HCT116 (cell line): ENCODE data around the gene CCDC127. TPM values are rescaled to one million over a fixed set of nuclear protein-coding genes. Genes with fewer than 3 reads are reported as not detected.

Experiments used
- ATAC-seq: fragments of 200-7000 bp; cut with Tn5 transposase; 2 replicates; pipeline ENCODE4 v1.9.1; 2020; ENCODE audit warnings: mild to moderate bottlenecking, moderate library complexity
- BruUV-seq: library from RNA; stranded (reverse); fragments of 400-500 nt; replicated peaks from 2 replicates; lab custom pipeline; 2021; lab: Mats Ljungman, UMichigan
- CTCF ChIA-PET: fragments of 300-600 bp; sonication (Branson Sonifier 250); formaldehyde crosslinking; loops from one replicate; lab custom pipeline; 2021; ENCODE audit warnings: antibody characterized with exemption; lab: Charles Lee
- POLR2A ChIA-PET: fragments of 300-600, 350-600 bp; sonication (Branson Sonifier 250); formaldehyde crosslinking; loops from one replicate; lab custom pipeline; 2021; ENCODE audit warnings: antibody characterized with exemption; lab: Charles Lee
- RAD21 ChIA-PET, 2 experiments: fragments of 300-600 bp; sonication (Branson Sonifier 250); formaldehyde crosslinking; loops; one replicate each; lab custom pipeline; 2023; ENCODE audit warnings: low total read pairs in 2 of 2; ENCODE audit not compliant: uncharacterized antibody in 2 of 2, unreplicated experiment in 2 of 2, low non-redundant PET in 1 of 2; lab: Charles Lee
- DNase-seq: peaks from one replicate; pipeline ENCODE4 v3.0.0-alpha.2; 2010; ENCODE audit warnings: low read depth, low spot score
- H2AFZ ChIP-seq: fragments of 200-600 bp; shearing (Covaris generic), sonication (generic); 2 replicates; pipeline ENCODE4 v1.6.1; 2017; ENCODE audit warnings: low read depth, mixed run types, mixed read lengths, antibody characterized with exemption, low read length; ENCODE audit not compliant: poor library complexity, severe bottlenecking
- H3K27ac ChIP-seq: 2 replicates; pipeline ENCODE4 v1.5.1; 2012; ENCODE audit warnings: low read depth, low read length
- H3K27me3 ChIP-seq: fragments of 200-600 bp; sonication (generic); 2 replicates; pipeline ENCODE4 v1.6.1; 2016; ENCODE audit warnings: mixed run types, low read length, mixed read lengths; ENCODE audit not compliant: insufficient read depth
- H3K36me3 ChIP-seq, 2 experiments: fragments of 200-500 bp in 1 of 2; fragments of 200-600 bp in 1 of 2; sonication (Bioruptor generic) in 1 of 2; sonication (generic) in 1 of 2; 2 replicates each; pipeline versions ENCODE4 v1.5.1 to v1.6.1; 2014 to 2016; ENCODE audit warnings: low read length in 2 of 2, inconsistent platforms in 1 of 2, mixed read lengths in 1 of 2, mixed run types in 1 of 2; ENCODE audit not compliant: insufficient read depth in 2 of 2, control insufficient read depth in 1 of 2
- H3K4me1 ChIP-seq, 2 experiments: fragments of 200-600 bp in 1 of 2; sonication (generic) in 1 of 2; 2 replicates each; pipeline versions ENCODE4 v1.5.1 to v1.6.1; 2012 to 2017; ENCODE audit warnings: low read length in 2 of 2, inconsistent platforms in 1 of 2, mild to moderate bottlenecking in 1 of 2, mixed read lengths in 1 of 2, mixed run types in 1 of 2, moderate library complexity in 1 of 2; ENCODE audit not compliant: insufficient read depth in 2 of 2, control insufficient read depth in 1 of 2
- H3K4me2 ChIP-seq: fragments of 200-600 bp; sonication (generic); 2 replicates; pipeline ENCODE4 v1.6.1; 2017; ENCODE audit warnings: mixed run types, low read length, mixed read lengths
- H3K4me3 ChIP-seq, 2 experiments: fragments of 200-600 bp in 1 of 2; sonication (generic) in 1 of 2; replicated peaks in 1 of 2; 2 replicates each; pipeline ENCODE4 v1.5.1; 2011 to 2016; ENCODE audit warnings: low read length in 2 of 2, control low read depth in 1 of 2, low read depth in 1 of 2, mild to moderate bottlenecking in 1 of 2, mixed read lengths in 1 of 2, mixed run types in 1 of 2
- H3K79me2 ChIP-seq: fragments of 200-600 bp; sonication (generic); 2 replicates; pipeline ENCODE4 v1.6.1; 2017; ENCODE audit warnings: mild to moderate bottlenecking, mixed run types, low read length, moderate library complexity, mixed read lengths; ENCODE audit not compliant: insufficient read depth
- H3K9ac ChIP-seq: fragments of 200-600 bp; sonication (generic); 2 replicates; pipeline ENCODE4 v1.6.1; 2016; ENCODE audit warnings: low read length, mixed read lengths
- H3K9me2 ChIP-seq: fragments of 200-600 bp; sonication (generic), shearing (Covaris generic); 2 replicates; pipeline ENCODE4 v1.6.1; 2017; ENCODE audit warnings: mixed run types, mild to moderate bottlenecking, moderate library complexity; ENCODE audit not compliant: insufficient read depth
- H3K9me3 ChIP-seq, 2 experiments: fragments of 200-500 bp in 1 of 2; fragments of 200-600 bp in 1 of 2; sonication (Bioruptor generic) in 1 of 2; sonication (generic) in 1 of 2; 2 replicates each; pipeline ENCODE4 v1.6.1; 2014 to 2017; ENCODE audit warnings: low read length in 2 of 2, mixed read lengths in 2 of 2, inconsistent platforms in 1 of 2, low read depth in 1 of 2, mild to moderate bottlenecking in 1 of 2, mixed run types in 1 of 2, moderate library complexity in 1 of 2; ENCODE audit not compliant: control insufficient read depth in 1 of 2, insufficient read depth in 1 of 2
- H4K20me1 ChIP-seq: fragments of 200-600 bp; sonication (generic), shearing (Covaris generic); 2 replicates; pipeline ENCODE4 v1.6.1; 2017; ENCODE audit warnings: mixed run types, mild to moderate bottlenecking, moderate library complexity; ENCODE audit not compliant: insufficient read depth
- CEBPB ChIP-seq: IDR thresholded peaks from 2 replicates; pipeline ENCODE4 v1.6.1; 2012; ENCODE audit warnings: low read depth
- CTCF ChIP-seq, 3 experiments: fragments of 200-600 bp in 1 of 3; sonication (generic) in 1 of 3; IDR thresholded peaks in 2 of 3; conservative IDR thresholded peaks in 1 of 3; 2 replicates each; pipeline ENCODE4 v1.5.1; 2012 to 2017; ENCODE audit warnings: low read depth in 2 of 3, low read length in 2 of 3, antibody characterized with exemption in 1 of 3, borderline replicate concordance in 1 of 3, control low read depth in 1 of 3, mild to moderate bottlenecking in 1 of 3, mixed read lengths in 1 of 3, mixed run types in 1 of 3, moderate library complexity in 1 of 3; ENCODE audit not compliant: insufficient read depth in 1 of 3
- EGR1 ChIP-seq: IDR thresholded peaks from 2 replicates; pipeline ENCODE4 v1.6.1; 2012; ENCODE audit warnings: low read depth
- FOSL1 ChIP-seq: IDR thresholded peaks from 2 replicates; pipeline ENCODE4 v1.6.1; 2012; ENCODE audit warnings: low read depth
- JUND ChIP-seq: IDR thresholded peaks from 2 replicates; pipeline ENCODE4 v1.6.1; 2012
- POLR2A ChIP-seq: IDR thresholded peaks from 2 replicates; pipeline ENCODE4 v1.7.0; 2011; ENCODE audit warnings: borderline replicate concordance; ENCODE audit not compliant: insufficient read depth, insufficient read length; ENCODE audit errors: extremely low read depth
- POLR2AphosphoS5 ChIP-seq: IDR thresholded peaks from 2 replicates; pipeline ENCODE4 v1.6.1; 2011; ENCODE audit warnings: mild to moderate bottlenecking, low read depth, low read length, moderate library complexity
- REST ChIP-seq: IDR thresholded peaks from 2 replicates; pipeline ENCODE4 v1.6.1; 2012; ENCODE audit warnings: low read depth
- SRF ChIP-seq: IDR thresholded peaks from 2 replicates; pipeline ENCODE4 v1.6.1; 2012; ENCODE audit warnings: low read depth
- TCF7L2 ChIP-seq: IDR thresholded peaks from 2 replicates; pipeline ENCODE4 v1.7.0; 2011; ENCODE audit warnings: borderline replicate concordance, inconsistent platforms; ENCODE audit not compliant: insufficient read depth, insufficient read length; ENCODE audit errors: extremely low read depth
- ZBTB33 ChIP-seq: IDR thresholded peaks from 2 replicates; pipeline ENCODE4 v1.6.1; 2011; ENCODE audit warnings: mild to moderate bottlenecking, low read length, moderate library complexity; ENCODE audit not compliant: insufficient replicate concordance; ENCODE audit errors: extremely low read depth
- ZNF274 ChIP-seq: fragments of 200-500 bp; sonication (Bioruptor generic); IDR thresholded peaks from 2 replicates; pipeline ENCODE4 v1.6.1; 2014; ENCODE audit warnings: mild to moderate bottlenecking, low read depth, low read length, inconsistent platforms
- intact Hi-C: fragments of 100-400 bp; cut with micrococcal nuclease; formaldehyde crosslinking; loops from 2 replicates; pipeline ENCODE4 v1.10.0; 2022
- total RNA-seq: library from RNA; stranded (reverse); gene quantifications from one replicate; pipeline ENCODE4 v1.2.1, GENCODE V29; 2021; ENCODE audit not compliant: unreplicated experiment

Gene CCDC127
- total RNA-seq, 1 experiment from 2014 or later = 5.1 TPM

GRCh38 chr5:199950-200645 is 17.9 kb downstream of the CCDC127 start (continued):
- TF ChIP-seq ZBTB33 (no peak), JUND (no peak), POLR2A (no peak), FOSL1 (no peak)

- H3K9me3 ChIP-seq = no peaks in the 10 kb centered on the region
- intact Hi-C loops = no loop called here
- no peaks in the 10 kb centered on the region; a peak in 2 of 4 replicates for H3K36me3 ChIP-seq
- no peak overlapping the region for H3K9ac ChIP-seq
- H3K4me1 ChIP-seq = no peaks in the 10 kb centered on the region
- no peaks in the 10 kb centered on the region for H3K79me2 ChIP-seq
- ChIA-PET CTCF (no interaction called here), POLR2A (no interaction called here), RAD21 (no interaction called here)
- H2AFZ ChIP-seq = no peak overlapping the region
- H3K9me2 ChIP-seq = no peaks in the 10 kb centered on the region
- ATAC-seq (no peak), DNase-seq (no peak)
- H3K27ac ChIP-seq = no peak overlapping the region
- no peaks in the 10 kb centered on the region for H3K27me3 ChIP-seq
- no peak overlapping the region for H3K4me2 ChIP-seq
- H4K20me1 ChIP-seq = no peaks in the 10 kb centered on the region
- no TSS peak for BruUV-seq
- H3K4me3 ChIP-seq = no peak overlapping the region
- TF ChIP-seq CEBPB (no peak), CTCF (IDR thresholded peaks at IDR 0.05 in 2 of 3, conservative IDR thresholded peaks at IDR 0.05 in 1 of 3; ENCODE audit: borderline replicate concordance in 1 of 3, insufficient read depth in 1 of 3, low read depth in 2 of 3, low read length in 2 of 3) (no peak), TCF7L2 (no peak), REST (no peak), EGR1 (no peak), ZBTB33 (no peak), POLR2AphosphoS5 (no peak), SRF (no peak), ZNF274 (no peak)
Observed at GRCh38 chr5:199197-199949, 18.6 kb downstream of the CCDC127 start.
